WTC11 (cell line): ENCODE results near the gene CNGA1. TPM values are rescaled to one million over a fixed set of nuclear protein-coding genes. Genes with fewer than 3 reads are reported as not detected.
A peak's percentile ranks its signal among the peaks of the same experiment; 100 is the strongest.

ENCODE experiments used
- CDX4 ChIP-seq: fragments of 250-450 bp; sonication (Bioruptor Pico); IDR thresholded peaks from 2 replicates; pipeline ENCODE4 v1.9.0; 2021; ENCODE audit warnings: moderate library complexity, mild to moderate bottlenecking, inconsistent platforms, borderline replicate concordance
- E2F4 ChIP-seq: sonication (generic); formaldehyde crosslinking; IDR thresholded peaks from 2 replicates; pipeline ENCODE4 v1.8.1; 2022; ENCODE audit warnings: low read depth, mild to moderate bottlenecking, moderate library complexity, missing genetic modification reagents, borderline replicate concordance
- ETV6 ChIP-seq: sonication (generic); formaldehyde crosslinking; IDR thresholded peaks from 2 replicates; pipeline ENCODE4 v1.8.1; 2022; ENCODE audit warnings: mild to moderate bottlenecking, missing genetic modification reagents
- FOXP4 ChIP-seq: sonication (generic); formaldehyde crosslinking; IDR thresholded peaks from 2 replicates; pipeline ENCODE4 v1.8.0; 2022; ENCODE audit warnings: mild to moderate bottlenecking, missing genetic modification reagents
- NR2C2 ChIP-seq: sonication (generic); formaldehyde crosslinking; IDR thresholded peaks from 2 replicates; pipeline ENCODE4 v1.8.0; 2022; ENCODE audit warnings: mild to moderate bottlenecking, missing genetic modification reagents
- PRDM15 ChIP-seq: sonication (generic); formaldehyde crosslinking; IDR thresholded peaks from 2 replicates; pipeline ENCODE4 v1.8.0; 2022; ENCODE audit warnings: missing genetic modification reagents
- PREB ChIP-seq: sonication (generic); formaldehyde crosslinking; IDR thresholded peaks from 2 replicates; pipeline ENCODE4 v1.8.1; 2022; ENCODE audit warnings: mild to moderate bottlenecking, missing genetic modification reagents, moderate library complexity, borderline replicate concordance
- SMAD4 ChIP-seq: sonication (generic); formaldehyde crosslinking; IDR thresholded peaks from 2 replicates; pipeline ENCODE4 v1.8.0; 2022; ENCODE audit warnings: mild to moderate bottlenecking, missing genetic modification reagents
- SP1 ChIP-seq: sonication (generic); formaldehyde crosslinking; conservative IDR thresholded peaks from 2 replicates; pipeline ENCODE4 v1.8.1; 2022; ENCODE audit warnings: missing genetic modification reagents
- USF1 ChIP-seq: sonication (generic); formaldehyde crosslinking; IDR thresholded peaks from 2 replicates; pipeline ENCODE4 v1.8.0; 2022; ENCODE audit warnings: mild to moderate bottlenecking, missing genetic modification reagents
- ZBTB43 ChIP-seq: sonication (generic); formaldehyde crosslinking; IDR thresholded peaks from 2 replicates; pipeline ENCODE4 v1.8.1; 2023; ENCODE audit warnings: mild to moderate bottlenecking, missing genetic modification reagents
- ZNF138 ChIP-seq: sonication (generic); formaldehyde crosslinking; conservative IDR thresholded peaks from 2 replicates; pipeline ENCODE4 v1.8.1; 2022; ENCODE audit warnings: mild to moderate bottlenecking, moderate library complexity, missing genetic modification reagents
- ZNF263 ChIP-seq: sonication (generic); formaldehyde crosslinking; IDR thresholded peaks from 2 replicates; pipeline ENCODE4 v1.8.1; 2022; ENCODE audit warnings: low read depth, mild to moderate bottlenecking, moderate library complexity, missing genetic modification reagents
- ZNF281 ChIP-seq: sonication (generic); formaldehyde crosslinking; IDR thresholded peaks from 2 replicates; pipeline ENCODE4 v1.8.0; 2023; ENCODE audit warnings: mild to moderate bottlenecking, missing genetic modification reagents
- ZNF317 ChIP-seq: sonication (generic); formaldehyde crosslinking; IDR thresholded peaks from 2 replicates; pipeline ENCODE4 v1.8.1; 2023; ENCODE audit warnings: low read depth, mild to moderate bottlenecking, moderate library complexity, missing genetic modification reagents, borderline replicate concordance
- ZNF425 ChIP-seq: fragments of 250-450 bp; sonication (Bioruptor Pico); conservative IDR thresholded peaks from 2 replicates; pipeline ENCODE4 v1.9.0; 2021; ENCODE audit warnings: mild to moderate bottlenecking
- ZSCAN18 ChIP-seq: fragments of 250-450 bp; sonication (Bioruptor Pico); IDR thresholded peaks from 2 replicates; pipeline ENCODE4 v2.1.2; 2022; ENCODE audit warnings: mild to moderate bottlenecking, moderate library complexity
- total RNA-seq: library from RNA; stranded (reverse); gene quantifications from 3 replicates; pipeline ENCODE4 v1.2.3, GENCODE V29; 2021
- TF ChIP-seq, protein P1 (sequence below): sonication (generic); formaldehyde crosslinking; conservative IDR thresholded peaks from 2 replicates; pipeline ENCODE4 v1.8.1; 2022; ENCODE audit warnings: mild to moderate bottlenecking, missing genetic modification reagents

Gene CNGA1
- total RNA-seq, 1 experiment from 2014 or later = 1.1 TPM

DNA sequence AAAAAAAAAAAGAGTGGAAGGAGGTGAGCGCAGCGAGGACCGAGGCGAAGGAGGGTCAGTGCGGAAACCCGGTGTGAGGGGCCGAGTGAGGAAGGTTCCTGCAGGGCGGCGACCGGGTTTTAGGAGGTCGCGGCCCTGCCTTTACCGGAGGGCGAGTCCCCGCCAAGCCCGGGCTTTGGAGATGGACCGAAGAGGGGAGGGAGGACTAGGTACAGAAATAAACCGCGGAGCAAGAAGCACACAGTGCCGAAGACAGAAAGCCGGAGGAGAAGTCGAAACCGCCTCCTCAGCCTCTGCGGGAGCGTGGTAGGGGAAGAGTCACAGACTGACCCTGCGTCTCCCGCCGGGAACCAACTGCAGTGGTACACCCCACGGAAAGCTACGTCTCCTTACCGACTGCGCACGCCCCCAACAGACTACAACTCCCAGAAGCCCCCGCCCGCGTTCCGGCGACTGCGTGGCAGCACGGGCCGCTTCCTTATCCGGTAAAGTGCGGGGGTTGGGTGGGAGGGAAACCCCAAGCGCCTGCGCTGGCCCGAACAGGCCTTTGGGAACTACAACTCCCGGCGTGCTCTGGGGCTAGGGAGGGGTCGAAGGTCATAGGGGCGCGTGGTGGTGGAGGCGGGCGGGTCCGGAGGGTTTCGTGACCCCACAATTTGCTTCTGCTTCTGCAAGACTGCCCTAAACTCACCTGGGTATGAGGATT lies 102.1 kb downstream of the CNGA1 start, which contains the start of gene NFXL1 (continued):
- TF ChIP-seq CDX4 (CRISPR knock-in tag) = no peak
- TF ChIP-seq ZNF281 = 0 out of 2 replicates have a peak, but pooled peaks have one; percentile 19
- peak; percentile 68 for TF ChIP-seq SP1 (CRISPR knock-in tag)
- TF ChIP-seq E2F4 (CRISPR knock-in tag) = 0 out of 2 replicates have a peak, but pooled peaks have one; percentile 34
- TF ChIP-seq ETV6 (CRISPR knock-in tag) = no peak
- no peak for TF ChIP-seq PREB (CRISPR knock-in tag)
- 0 out of 2 replicates have a peak, but pooled peaks have one; percentile 23 for TF ChIP-seq ZBTB43 (CRISPR knock-in tag)
- peak; percentile 50; the same call in 1 of the 2 replicates for TF ChIP-seq PRDM15 (CRISPR knock-in tag)
- TF ChIP-seq ZNF263 = no peak
- no peak for TF ChIP-seq ZNF425 (CRISPR knock-in tag)
- no peak for TF ChIP-seq ZNF317 (CRISPR knock-in tag)
- TF ChIP-seq SMAD4 = no peak
- TF ChIP-seq USF1 (CRISPR knock-in tag) = peak; percentile 56; the same call in 1 of the 2 replicates
- TF ChIP-seq NR2C2 (CRISPR knock-in tag) = peak; percentile 99
- TF ChIP-seq ZNF138 (CRISPR knock-in tag) = no peak
- TF ChIP-seq FOXP4 (CRISPR knock-in tag) = peak; percentile 43; the same call in 1 of the 2 replicates
- no peak for TF ChIP-seq ZSCAN18 (CRISPR knock-in tag)
- TF ChIP-seq, protein P1, sequence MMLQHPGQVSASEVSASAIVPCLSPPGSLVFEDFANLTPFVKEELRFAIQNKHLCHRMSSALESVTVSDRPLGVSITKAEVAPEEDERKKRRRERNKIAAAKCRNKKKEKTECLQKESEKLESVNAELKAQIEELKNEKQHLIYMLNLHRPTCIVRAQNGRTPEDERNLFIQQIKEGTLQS (CRISPR knock-in tag) = no peak
